Bronchial epithelial cell (primary cell): ENCODE data around the gene OR2T33. TPM values are rescaled to one million over a fixed set of nuclear protein-coding genes. Genes with fewer than 3 reads are reported as not detected.
"Not testable (repeated sequence)": the region's sequence is repeated elsewhere in the genome, so short reads cannot be mapped to it uniquely, and the experiment has no call there.

Source experiments
- DNase-seq: peaks from one replicate; pipeline ENCODE4 v3.0.0-alpha.2; 2010; ENCODE audit warnings: low read depth
- FAIRE-seq: peaks from 2 replicates; lab custom pipeline; 2011; peaks lifted over from hg19 to GRCh38; lab: Jason Lieb, UNC
- H3K27me3 ChIP-seq: 2 replicates; pipeline ENCODE4 v1.5.1; 2011; ENCODE audit warnings: low read length; ENCODE audit not compliant: control insufficient read depth, insufficient read depth
- H3K36me3 ChIP-seq: 2 replicates; pipeline ENCODE4 v1.5.1; 2011; ENCODE audit warnings: low read length; ENCODE audit not compliant: control insufficient read depth, insufficient read depth
- H3K4me3 ChIP-seq: 2 replicates; pipeline ENCODE4 v1.5.1; 2011; ENCODE audit warnings: mild to moderate bottlenecking, low read depth, low read length, control low read depth
- CTCF ChIP-seq: IDR thresholded peaks from 2 replicates; pipeline ENCODE4 v1.5.1; 2011; ENCODE audit warnings: mild to moderate bottlenecking, moderate library complexity, low read length, control low read depth, inconsistent platforms; ENCODE audit not compliant: insufficient read depth, severe bottlenecking
- total RNA-seq: library from RNA; depleted of rRNA; stranded (reverse); fragments of >200 nt; gene quantifications from 2 replicates; pipeline ENCODE4 v1.2.1, GENCODE V29; 2014

OR2T33 gene
- total RNA-seq, 1 donor from 2014 or later, result not detected

GRCh38 chr1:248288391-248288790, 10.6 kb upstream of the OR2T33 start:
- TF ChIP-seq CTCF, result no peak
- no peak for DNase-seq
- H3K27me3 ChIP-seq, result no peaks in the 10 kb centered on the region
- no peak for FAIRE-seq
- no peaks in the 10 kb centered on the region for H3K36me3 ChIP-seq
- H3K4me3 ChIP-seq, result no peak overlapping the region

DNA sequence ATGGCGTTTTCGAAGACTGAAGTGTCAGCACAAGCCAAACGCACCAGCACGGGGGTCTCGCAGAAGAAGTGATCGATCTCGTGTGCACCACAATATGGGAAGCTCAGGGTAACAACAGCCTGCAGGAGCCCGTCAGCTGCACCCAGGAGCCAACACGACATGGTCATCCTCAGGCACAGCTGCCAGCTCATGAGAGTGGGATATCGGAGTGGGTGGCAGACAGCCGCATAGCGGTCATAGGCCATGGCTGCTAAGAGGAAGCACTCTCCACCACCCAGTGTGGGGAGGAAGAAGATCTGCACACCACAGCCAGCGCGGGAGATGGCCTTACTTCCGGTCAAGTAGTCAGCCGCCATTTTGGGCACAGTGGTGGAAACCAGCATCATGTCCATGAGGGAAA, 4.6 kb downstream of the OR2T33 start:
- not testable (repeated sequence) for H3K4me3 ChIP-seq, DNase-seq, H3K27me3 ChIP-seq, FAIRE-seq, H3K36me3 ChIP-seq

GRCh38 chr1:248268178-248268577, 9.6 kb downstream of the OR2T33 start:
- no peak for FAIRE-seq
- Histone ChIP-seq H3K27me3 (no peaks in the 10 kb centered on the region), H3K36me3 (no peaks in the 10 kb centered on the region), H3K4me3 (no peak overlapping the region)
- TF ChIP-seq CTCF, result no peak
- no peak for DNase-seq

DNA sequence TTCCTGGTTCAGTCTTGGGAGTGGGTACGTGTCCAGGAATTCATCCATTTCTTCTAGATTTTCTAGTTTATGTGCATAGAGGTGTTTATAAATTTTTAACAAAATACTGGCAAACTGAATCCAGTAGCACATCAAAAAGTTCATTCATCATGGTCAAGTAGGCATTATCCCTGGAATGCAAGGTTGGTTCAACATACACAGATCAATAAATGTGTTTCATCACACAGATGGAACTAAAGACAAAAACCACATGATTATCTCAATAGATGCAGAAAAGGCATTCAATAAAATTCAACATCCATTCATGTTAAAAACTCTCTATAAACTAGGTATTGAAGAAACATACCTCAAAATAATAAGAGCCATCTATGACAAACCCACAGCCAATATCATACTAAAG, 18.5 kb downstream of the OR2T33 start:
- not testable (repeated sequence) for H3K27me3 ChIP-seq, DNase-seq, H3K36me3 ChIP-seq, H3K4me3 ChIP-seq, FAIRE-seq

GRCh38 chr1:248243204-248243603, 34.6 kb downstream of the OR2T33 start:
- TF ChIP-seq CTCF, result peak; percentile 66
- Histone ChIP-seq H3K27me3 (no peaks in the 10 kb centered on the region), H3K36me3 (no peaks in the 10 kb centered on the region), H3K4me3 (no peak overlapping the region)
- FAIRE-seq (no peak), DNase-seq (peak; percentile 29)

- no peak for TF ChIP-seq CTCF
- H3K27me3 ChIP-seq, result no peaks in the 10 kb centered on the region
- no peak for DNase-seq
- FAIRE-seq, result no peak
- no peaks in the 10 kb centered on the region for H3K36me3 ChIP-seq
- H3K4me3 ChIP-seq, result no peak overlapping the region
Measured at GRCh38 chr1:248239478-248239877, 38.3 kb downstream of the OR2T33 start.

GRCh38 chr1:248231117-248231516, 46.7 kb downstream of the OR2T33 start, which contains the start of gene OR2M4:
Gene OR2M4, plus strand, starts transcription at chr1:248231417. Its CDS starts 7,512 bp downstream, at chr1:248238929.
- Histone ChIP-seq H3K4me3 (no peak within 1 kb of the TSS), H3K27me3 (no peaks in the 10 kb centered on the region), H3K36me3 (no peaks in the 10 kb centered on the region)
- DNase-seq, result no peak
- no peak for TF ChIP-seq CTCF
- FAIRE-seq, result no peak
